ENCODE results near the gene PDE10A.
"Not testable (repeated sequence)": the region's sequence is repeated elsewhere in the genome, so short reads cannot be mapped to it uniquely, and the experiment has no call there.

PDE10A gene

DNA sequence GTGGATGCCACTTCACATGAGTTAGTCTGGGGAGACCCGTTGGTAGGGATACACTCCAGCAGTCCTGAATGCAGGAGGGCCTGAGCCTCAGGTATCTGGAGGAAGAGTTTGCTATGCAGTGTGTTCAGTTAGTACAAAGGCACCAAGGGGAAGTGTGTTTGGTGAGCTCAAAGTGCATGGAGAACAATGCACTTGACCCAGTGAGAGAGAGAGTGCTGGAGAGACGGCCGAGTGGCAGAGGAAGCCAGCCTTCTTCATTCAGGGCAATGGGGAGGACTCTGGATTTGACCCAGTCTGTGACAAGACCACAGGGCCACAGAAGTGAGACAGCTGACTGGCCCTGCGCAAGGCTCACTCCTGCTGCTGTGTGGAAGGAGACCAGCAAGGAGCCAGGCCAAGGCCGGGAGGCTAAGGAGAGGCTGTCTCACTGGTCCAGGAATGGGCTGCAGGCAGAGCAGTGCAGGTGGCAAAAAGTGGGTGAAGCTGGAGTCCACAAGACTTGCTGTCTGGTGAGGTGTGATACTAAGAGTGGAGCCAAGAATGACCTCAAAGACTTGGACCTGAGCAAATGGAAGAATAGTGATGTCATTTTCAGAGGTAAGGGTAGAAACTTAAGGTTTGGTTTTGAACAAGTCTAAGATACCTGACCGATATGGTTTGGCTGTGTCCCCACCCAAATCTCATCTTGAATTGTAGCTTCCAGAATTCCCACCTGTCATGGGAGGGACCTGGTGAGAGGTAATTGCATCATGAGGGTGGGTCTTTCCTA, 38.0 kb downstream of the PDE10A start:
- no peak for DNase-seq (ENCODE audit: low read depth in 2 of 2)

DNA sequence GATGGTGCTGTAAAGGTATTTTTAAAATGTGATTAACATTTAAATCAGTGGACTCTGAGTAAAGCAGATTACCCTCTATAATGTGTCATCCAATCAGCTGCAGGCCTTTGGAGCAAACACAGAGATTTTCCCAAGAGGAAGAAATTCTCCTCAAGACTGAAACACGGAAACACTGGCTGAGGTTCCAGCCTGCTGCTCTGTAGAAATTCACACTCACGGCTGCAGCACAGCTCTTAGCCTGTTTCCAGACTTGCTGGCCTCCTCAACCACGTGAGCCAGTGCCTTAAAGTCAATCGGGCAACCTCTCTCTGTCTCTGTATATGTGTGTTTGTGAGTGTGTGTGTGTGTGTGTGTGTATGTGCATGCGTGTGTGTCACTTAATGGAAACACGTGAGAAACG, 41.1 kb downstream of the PDE10A start:
- no peak for DNase-seq (ENCODE audit: low read depth in 2 of 2)

DNA sequence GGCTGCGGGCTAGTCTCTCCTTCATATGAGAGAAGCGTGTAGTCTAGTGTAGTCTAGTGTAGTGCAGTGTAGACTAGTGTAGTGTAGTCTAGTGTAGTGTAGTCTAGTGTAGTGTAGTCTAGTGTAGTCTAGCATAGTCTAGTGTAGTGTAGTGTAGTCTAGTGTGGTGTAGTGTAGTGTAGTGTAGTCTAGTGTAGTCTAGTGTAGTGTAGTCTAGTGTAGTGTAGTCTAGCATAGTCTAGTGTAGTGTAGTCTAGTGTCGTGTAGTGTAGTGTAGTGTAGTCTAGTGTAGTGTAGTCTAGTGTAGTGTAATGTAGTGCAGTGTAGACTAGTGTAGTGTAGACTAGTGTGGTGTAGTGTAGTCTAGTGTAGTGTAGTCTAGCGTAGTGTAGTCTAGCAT, 44.1 kb downstream of the PDE10A start:
- DNase-seq (ENCODE audit: low read depth in 2 of 2): not testable (repeated sequence)

DNA sequence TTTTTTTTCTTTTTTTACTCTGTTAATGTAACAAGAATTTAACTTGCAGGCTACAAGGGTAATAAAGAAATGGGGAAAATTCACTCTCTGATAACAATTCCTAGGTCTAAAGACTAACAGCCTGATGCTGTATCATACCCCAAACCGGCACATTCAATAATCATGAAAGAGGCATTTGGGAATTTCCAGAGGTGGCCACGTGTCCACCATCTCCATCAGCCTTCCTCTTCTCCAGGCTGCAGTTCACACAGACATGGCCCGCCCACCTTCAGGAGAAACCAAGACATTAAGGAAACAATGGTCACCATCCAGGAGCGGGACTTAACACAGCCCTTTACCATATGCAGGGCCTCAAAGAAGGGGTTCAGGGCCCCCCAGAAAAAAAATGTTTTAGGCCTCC, 44.8 kb downstream of the PDE10A start:
- no peak for DNase-seq (ENCODE audit: low read depth in 2 of 2)

DNA sequence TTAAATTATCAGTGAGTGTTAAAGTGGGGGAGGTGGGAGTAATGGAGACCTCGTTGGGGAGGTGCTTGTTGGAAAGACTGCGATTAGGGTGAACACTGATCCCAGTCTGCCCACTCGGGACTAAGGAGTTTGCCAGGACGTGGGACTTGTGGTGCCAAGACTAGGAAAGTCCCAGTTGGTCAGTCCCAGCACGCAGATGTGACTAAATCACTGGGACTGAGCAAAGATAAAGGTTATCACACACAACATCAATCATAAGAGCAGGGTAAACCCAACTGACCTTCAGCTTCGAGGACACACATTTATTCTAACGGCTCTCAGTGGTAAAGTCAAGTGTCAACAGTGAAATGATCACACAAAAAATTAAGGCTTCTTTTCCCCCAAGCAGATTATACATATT, 45.5 kb downstream of the PDE10A start:
- no peak for DNase-seq (ENCODE audit: low read depth in 2 of 2)

DNA sequence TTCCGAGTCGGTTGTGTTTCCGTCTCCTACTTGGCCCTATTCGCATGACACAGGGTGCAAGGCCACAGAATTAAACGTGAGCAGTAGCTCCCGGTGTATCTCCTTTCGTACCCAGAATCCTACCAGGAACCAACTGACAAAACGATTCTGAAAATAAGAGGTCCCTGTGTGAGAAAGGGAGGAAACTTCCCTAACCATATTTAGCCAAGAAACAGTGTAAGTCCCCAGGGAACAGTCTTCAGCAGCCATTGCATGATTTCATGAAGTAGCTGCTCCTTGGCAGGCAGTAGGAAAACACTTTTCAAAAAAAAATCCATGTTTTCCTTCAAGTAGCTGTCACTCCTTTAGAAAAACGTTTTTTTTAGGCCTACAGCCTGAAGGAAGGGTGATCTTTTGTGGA, 46.9 kb downstream of the PDE10A start:
- no peak for DNase-seq (ENCODE audit: low read depth in 2 of 2)

DNA sequence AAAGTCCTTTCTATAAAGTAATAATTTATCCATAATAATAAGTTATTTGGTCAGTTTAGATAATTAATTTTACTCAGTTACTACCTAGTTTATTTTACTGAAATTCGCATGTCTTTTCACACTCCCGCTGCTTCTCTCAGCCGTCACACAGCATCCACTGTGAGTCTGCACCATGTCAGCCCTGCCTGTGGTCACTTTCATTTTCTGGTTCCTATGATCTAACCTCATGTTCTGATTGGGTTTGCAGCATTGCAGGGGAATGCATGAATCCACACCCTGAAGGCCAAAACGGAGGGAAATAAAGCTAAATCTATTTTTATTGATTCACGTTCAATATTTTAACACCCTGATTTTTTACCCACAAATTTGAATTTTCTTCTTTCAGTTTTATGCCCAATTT, 47.4 kb downstream of the PDE10A start:
- no peak for DNase-seq (ENCODE audit: low read depth in 2 of 2)

DNA sequence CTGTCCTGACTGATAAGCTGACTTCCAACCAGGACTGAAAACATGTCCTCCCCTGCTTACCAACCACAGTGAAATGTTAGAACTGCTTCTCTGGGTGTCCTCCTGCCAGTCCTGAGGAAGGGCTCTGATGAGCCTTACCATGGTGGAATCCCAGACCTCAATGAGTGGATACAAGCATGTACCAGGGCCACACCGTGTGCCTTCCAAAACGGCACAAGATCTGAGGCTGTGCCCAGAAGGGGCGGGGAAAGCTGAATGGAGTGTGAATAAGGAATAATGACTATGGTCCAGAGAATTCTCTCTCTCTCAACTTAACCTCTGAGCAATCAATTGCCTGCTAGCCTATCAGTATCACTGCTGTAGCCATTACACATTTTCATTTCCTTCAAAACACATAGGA, 51.7 kb downstream of the PDE10A start:
- no peak for DNase-seq (ENCODE audit: low read depth in 2 of 2)

DNA sequence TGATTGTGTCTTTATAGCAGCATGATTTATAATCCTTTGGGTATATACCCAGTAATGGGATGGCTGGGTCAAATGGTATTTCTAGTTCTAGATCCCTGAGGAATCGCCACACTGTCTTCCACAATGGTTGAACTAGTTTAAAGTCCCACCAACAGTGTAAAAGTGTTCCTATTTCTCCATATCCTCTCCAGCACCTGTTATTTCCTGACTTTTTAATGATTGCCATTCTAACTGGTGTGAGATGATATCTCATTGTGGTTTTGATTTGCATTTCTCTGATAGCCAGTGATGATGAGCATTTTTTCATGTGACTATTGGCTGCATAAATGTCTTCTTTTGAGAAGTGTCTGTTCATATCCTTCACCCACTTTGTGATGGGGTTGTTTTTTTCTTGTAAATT, 54.5 kb downstream of the PDE10A start:
- DNase-seq (ENCODE audit: low read depth in 2 of 2): not testable (repeated sequence)

DNA sequence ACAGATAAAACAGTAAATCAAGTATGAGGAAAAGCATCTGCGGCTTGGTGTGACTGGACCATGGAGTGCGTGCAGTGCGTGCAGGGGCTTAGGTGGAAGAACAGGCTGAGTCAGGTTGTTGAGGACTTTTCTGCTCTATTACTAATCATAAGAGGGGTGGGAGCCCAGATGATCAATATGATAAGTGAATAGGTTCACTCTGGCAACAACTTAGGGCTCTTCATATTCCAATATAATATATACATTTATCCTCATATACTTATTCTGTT, 56.4 kb downstream of the PDE10A start:
- no peak for DNase-seq (ENCODE audit: low read depth in 2 of 2)

DNA sequence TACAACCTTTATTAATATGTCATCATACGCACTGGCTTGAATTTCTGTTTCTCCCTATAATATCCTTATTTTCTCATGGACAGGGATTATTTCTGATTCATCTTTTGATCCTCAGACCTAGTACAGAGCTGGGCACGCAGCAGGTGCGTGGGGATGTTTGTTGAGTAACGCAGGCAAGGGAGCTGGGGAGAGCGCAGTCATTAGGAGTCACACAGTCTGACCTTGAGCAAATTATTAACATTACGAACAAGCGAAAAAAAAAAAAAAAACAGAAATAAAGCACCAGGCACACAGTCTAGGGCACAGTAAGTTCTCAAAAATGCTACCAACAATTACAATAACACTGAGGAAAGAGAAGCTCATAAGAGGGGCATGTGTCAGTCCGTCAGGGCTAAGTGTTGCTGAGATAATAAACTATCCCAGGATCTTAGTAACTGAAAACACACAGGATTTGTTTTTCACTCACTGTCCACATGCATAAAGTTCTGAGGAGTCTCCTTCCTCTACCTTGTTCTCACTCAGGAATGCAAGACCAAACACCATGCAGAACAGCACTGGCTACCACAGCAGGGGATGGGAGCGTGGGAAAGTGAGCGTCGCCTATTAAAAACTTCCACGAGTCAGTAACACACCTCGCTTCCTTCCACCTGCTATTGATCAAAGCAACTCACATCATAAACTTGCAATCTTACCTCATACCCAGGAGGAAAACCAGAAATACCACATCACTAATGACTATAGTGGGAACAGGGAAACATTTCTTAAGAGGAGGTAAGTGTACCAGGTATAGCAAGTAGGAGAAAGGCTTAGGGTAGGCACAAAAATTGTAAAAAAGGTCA, 56.9 kb downstream of the PDE10A start:
- no peak for DNase-seq (ENCODE audit: low read depth in 2 of 2)

DNA sequence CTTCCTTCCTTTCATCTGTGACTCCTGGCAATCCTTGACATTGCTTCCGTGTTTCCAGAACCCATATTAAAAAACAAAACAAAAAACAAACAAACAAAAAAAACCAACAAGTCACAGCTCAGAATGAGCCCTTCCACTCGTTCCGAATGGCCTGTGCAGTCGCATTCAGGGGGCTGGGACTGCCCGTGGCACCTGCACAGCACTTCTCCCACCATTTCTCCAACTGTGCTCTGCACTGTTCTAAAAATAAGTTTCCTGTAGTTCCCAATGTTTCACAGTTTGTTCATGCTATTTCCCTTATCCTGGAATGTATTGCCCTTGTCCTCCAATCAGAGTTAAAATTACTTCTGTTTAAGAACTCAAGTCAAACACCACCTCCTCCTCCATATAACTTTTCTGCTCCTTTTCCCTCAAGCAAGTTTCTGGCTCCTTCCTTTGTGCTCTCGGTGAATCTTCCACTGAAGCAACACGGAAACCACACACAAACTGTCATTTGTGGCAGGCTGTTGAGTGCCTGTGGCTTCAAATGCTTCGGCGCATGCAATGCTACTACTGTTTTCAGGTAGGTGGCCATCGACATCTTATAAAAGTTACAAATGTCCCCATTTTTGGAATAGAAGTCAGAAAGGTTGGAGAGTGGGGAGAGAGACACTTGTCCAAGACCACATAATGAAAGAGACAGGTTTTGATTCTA, 57.7 kb downstream of the PDE10A start:
- no peak for DNase-seq (ENCODE audit: low read depth in 2 of 2)

DNA sequence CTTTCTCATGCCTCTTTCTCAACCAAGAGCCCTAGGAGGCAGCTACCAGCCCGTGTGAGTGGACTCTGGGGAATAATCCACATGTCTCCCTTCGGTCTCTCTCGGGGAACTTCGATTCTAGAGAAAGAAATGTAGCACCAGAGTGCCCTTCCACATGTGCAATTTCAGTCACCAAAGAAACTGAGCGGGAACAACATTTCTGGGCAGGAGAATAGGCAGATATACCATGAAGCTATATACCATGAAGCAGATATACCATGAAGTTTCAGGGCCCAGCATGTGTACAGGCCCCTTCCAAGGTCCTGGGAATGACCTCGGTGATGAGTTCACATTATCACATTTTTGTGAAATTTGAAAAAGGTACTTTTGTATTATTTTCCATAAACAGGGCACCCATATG, 60.8 kb downstream of the PDE10A start:
- DNase-seq (ENCODE audit: low read depth in 2 of 2): no peak

DNA sequence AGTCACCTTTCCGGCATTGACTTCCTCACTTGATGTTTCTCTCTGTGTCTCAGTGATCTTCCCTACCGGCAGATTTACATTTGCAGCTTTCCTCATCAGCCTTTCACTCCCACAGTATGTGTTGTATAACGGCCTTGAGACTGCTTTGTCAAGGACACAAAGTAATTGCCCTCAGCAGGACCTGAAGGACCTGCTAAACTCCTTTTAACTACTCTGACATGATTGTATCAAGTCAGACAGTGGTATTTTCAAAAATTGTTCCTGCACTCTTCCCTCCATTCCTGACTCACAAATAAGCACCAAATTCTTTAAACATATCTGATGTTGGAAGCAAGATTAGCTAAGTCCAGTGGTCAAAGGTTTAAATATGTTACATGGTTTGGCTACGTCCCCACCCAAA, 62.4 kb downstream of the PDE10A start:
- no peak for DNase-seq (ENCODE audit: low read depth in 2 of 2)

DNA sequence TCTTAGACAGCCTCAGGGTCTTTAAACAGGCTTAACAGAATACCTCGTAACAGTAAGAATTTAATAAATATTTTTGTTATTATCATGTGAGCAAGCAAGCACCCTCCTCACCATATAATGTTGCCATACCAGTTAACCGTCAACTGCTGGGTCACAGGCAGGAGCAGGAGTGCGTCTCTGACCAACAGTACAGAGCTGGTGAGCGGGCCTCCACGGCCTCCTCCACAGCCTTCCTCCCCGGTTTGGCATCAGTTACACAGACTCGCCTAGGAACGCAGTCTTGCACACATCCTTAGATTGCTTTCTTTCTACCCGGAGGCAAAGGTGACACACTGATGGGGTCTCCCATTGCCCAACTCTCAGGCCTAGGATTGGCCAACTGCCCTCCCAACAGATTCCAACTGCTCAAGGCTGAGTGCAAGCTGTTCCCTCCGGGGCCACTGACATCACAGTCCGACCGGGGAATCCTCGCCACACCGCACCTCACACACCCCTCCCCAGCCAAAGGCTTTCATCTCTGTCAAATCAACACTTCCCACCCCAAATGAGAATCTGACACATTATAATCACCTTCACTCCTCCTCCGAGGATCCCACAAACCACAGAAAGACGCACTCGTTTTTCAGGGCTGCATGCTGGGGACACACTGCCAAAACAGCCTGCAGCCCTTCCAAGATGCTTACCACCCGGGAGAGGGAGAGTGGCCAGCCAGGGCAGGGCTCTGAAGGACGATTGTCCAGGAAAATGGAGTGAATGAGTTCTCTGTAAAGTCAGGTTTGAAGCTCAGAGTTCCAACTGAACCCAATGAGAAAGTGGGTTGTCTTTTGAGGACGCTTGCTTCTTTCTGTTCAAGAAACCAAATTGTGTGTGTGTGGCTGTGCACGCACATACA, 63.2 kb downstream of the PDE10A start:
- DNase-seq (ENCODE audit: low read depth in 2 of 2): no peak

DNA sequence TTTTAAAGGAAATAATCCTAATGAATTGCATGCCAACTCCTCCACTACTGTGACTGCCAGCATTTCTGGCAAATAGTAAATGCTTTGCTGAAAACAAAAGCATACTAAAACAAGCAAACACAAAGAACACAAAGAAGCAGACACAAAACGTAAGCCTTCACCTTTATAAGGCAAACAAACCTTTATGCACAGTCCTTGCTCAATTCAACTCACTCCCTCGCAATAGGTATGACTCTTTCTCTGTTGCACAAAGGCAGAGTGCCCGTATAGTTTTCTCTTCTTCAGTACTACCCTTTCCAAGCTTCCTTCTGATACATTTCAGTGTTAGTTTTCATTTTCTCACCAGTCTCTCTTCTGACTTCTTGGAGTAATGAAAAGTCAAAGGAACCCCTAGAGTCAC, 63.9 kb downstream of the PDE10A start:
- no peak for DNase-seq (ENCODE audit: low read depth in 2 of 2)

DNA sequence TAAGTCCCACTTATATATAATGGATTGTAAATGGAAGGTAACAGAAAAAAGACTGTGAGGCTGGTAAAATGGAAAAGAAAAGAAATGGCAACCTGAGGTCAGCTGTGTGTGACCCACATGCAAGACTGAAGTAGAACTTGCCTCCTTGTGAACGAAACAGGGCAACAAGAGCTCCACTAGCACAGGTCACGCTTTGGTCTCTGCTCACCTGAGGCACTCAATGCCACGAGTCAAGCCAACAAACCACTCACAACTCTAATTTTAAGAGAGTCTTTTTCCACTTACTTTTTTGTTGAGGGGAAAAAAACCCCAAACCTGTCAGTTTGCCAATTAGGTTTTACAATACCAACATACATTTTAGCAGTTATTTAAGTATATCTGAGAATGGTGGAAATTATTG, 65.2 kb downstream of the PDE10A start:
- no peak for DNase-seq (ENCODE audit: low read depth in 2 of 2)

DNA sequence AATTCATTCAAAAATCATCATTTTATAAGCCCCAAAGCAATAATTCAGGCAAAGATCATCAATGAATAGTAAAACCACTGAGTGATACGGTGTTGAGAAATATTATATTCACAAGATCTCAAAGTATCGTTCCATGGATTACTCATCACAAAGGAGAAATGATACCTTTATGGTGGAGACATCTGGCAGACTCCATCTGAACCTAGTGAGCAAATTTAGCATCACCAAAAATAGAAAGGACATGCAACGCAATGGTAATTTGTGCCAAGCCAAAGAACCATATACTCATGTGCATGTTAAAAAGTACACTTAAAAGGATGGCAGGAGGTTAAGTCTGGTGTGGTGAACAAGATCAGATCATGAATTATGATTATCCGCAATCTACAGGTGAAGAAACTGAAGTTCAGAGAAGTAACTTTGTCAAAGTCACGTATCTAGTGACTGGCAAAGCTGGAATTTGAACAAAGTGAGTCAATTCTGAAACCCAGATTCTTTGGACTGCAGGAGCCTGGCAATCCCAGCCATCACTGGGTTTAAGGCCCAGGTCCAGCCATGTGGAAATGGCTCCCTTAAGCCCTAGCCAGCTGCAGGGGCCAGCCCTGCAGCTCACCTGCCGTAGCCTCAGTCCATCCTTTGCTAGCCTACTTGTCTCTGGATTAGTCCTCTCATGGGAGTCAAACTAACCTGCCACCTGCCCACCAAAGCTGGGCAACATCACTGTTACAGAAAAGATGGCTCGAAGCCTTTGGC, 68.3 kb downstream of the PDE10A start:
- no peak for DNase-seq (ENCODE audit: low read depth in 2 of 2)

DNA sequence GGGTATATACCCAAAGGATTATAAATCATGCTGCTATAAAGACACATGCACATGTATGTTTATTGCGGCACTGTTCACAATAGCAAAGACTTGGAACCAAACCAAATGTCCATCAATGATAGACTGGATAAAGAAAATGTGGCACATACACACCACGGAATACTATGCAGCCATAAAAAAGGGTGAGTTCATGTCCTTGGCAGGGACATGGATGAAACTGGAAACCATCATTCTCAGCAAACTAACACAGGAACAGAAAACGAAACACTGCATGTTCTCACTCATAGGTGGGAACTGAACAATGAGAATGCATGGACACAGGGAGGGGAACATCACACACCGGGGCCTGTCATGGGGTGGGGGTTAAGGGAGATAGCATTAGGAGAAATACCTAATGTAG, 70.1 kb downstream of the PDE10A start:
- DNase-seq (ENCODE audit: low read depth in 2 of 2): not testable (repeated sequence)

DNA sequence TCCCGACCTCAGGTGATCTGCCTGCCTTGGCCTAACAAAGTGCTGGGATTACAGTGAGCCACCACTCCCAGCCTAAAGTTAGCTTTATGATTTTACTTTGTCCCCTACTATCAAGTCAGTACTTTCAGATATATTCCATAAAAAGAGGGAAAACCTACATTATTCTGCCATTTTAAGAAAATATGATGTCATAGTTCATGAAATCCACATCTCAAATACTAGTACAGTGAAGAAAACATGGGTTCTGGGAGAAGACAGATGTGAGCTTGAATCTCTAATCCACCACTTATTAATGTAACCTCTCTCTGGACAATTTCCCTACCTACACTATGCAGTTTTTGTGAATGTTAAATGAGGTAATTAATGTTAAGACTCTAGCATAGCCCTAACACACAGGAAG, 74.5 kb downstream of the PDE10A start:
- no peak for DNase-seq (ENCODE audit: low read depth in 2 of 2)

DNA sequence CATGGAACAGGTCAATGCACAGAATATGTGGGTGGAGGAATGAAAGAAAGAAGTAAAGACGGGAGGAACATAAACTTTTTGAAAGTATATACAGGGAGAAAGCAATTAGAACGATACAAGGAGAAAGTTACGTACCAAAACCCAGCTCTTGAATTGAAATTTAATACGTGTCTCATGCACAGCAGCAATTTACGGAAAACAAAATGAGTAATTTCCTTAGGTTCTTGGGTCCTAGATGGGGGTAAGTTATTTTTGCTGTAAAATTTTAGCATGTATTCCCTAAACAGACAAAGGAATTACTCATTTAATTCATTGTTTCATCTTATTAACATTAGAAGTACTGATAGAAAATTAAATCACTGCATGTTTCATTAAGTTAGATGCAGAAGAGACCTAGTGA, 75.8 kb downstream of the PDE10A start:
- DNase-seq (ENCODE audit: low read depth in 2 of 2): no peak

Data from stimulated activated CD8-positive, alpha-beta memory T cell treated with anti-CD3 and anti-CD28 coated beads, Interleukin-15, amount 100 ng/mL, for 4 hours (primary cell).